Thyroid gland (tissue), 4 donors: ENCODE data around the gene VAV3. TPM values are rescaled to one million over a fixed set of nuclear protein-coding genes. Genes with fewer than 3 reads are reported as not detected.
A peak's percentile ranks its signal among the peaks of the same experiment; 100 is the strongest.
"Not testable (repeated sequence)": the region's sequence is repeated elsewhere in the genome, so short reads cannot be mapped to it uniquely, and the experiment has no call there.

Source experiments
- DNase-seq, 2 donors: peaks; one replicate each; pipeline ENCODE4 v3.0.0-alpha.2; 2019
- H3K27ac ChIP-seq, 3 donors: fragments of 200-600 bp; sonication (generic); 1 replicate in 2 of 3; 2 replicates in 1 of 3; pipeline ENCODE4 v1.5.1; 2016 to 2019; ENCODE audit warnings: mild to moderate bottlenecking in 1 of 3, moderate library complexity in 1 of 3
- H3K27me3 ChIP-seq: fragments of 200-600 bp; sonication (generic); one replicate; pipeline ENCODE4 v1.5.1; 2019
- H3K36me3 ChIP-seq, 2 donors: fragments of 200-600 bp; sonication (generic); one replicate each; pipeline ENCODE4 v1.5.1; 2016 to 2019
- H3K4me1 ChIP-seq, 2 donors: fragments of 200-600 bp; sonication (generic); one replicate each; pipeline ENCODE4 v1.5.1; 2017 to 2019
- H3K4me3 ChIP-seq, 3 donors: fragments of 200-600 bp; sonication (generic); replicated peaks in 1 of 3; 1 replicate in 2 of 3; 2 replicates in 1 of 3; pipeline ENCODE4 v1.5.1; 2016; ENCODE audit warnings: mild to moderate bottlenecking in 1 of 3
- H3K9me3 ChIP-seq: fragments of 200-600 bp; sonication (generic); one replicate; pipeline ENCODE4 v1.5.1; 2017
- CTCF ChIP-seq, 6 experiments: fragments of 200-600 bp in 3 of 6; fragments of 450-650 bp in 3 of 6; sonication (generic) in 3 of 6; IDR thresholded peaks; one replicate each; pipeline ENCODE4 v1.5.1; 2016 to 2019; ENCODE audit warnings: antibody characterized with exemption in 6 of 6, mild to moderate bottlenecking in 2 of 6, inconsistent platforms in 1 of 6, moderate library complexity in 1 of 6
- POLR2A ChIP-seq, 2 donors: fragments of 450-650 bp; IDR thresholded peaks; one replicate each; pipeline ENCODE4 v1.6.1; 2017; ENCODE audit warnings: antibody characterized with exemption in 2 of 2, mild to moderate bottlenecking in 2 of 2, moderate library complexity in 1 of 2
- WGBS, 2 donors: methylation state at CpG; one replicate each; pipeline ENCODE4 v1.1.5; 2017; 5-methylcytosine and 5-hydroxymethylcytosine counted together
- intact Hi-C: fragments of 100-400 bp; cut with DNase I; formaldehyde crosslinking; loops from one replicate; pipeline ENCODE4 v1.15.1; 2023
- total RNA-seq, 4 donors: library from RNA; depleted of rRNA; stranded (reverse); fragments of >200 nt; gene quantifications; one replicate each; pipeline ENCODE4 v1.2.3, GENCODE V29; 2016

The VAV3 gene
- total RNA-seq, 4 donors from 2014 or later, result 14.8 to 22.8 (median 18.8) TPM

- H3K4me3 ChIP-seq, result no peak overlapping the region
- no peak for DNase-seq
- intact Hi-C loops, result no loop called here
- TF ChIP-seq CTCF (IDR thresholded peaks at IDR 0.05) (no peak), POLR2A (IDR thresholded peaks at IDR 0.05) (no peak)
- no peak overlapping the region for H3K27ac ChIP-seq
- 95% methylated on average over 5 of the region's 5 CpGs for WGBS, 2 donors
- H3K9me3 ChIP-seq, result no peaks in the 10 kb centered on the region
- no peaks in the 10 kb centered on the region for H3K27me3 ChIP-seq
- no peaks in the 10 kb centered on the region for H3K4me1 ChIP-seq
- H3K36me3 ChIP-seq, result no peaks in the 10 kb centered on the region
These were observed 106.7 kb downstream of the VAV3 start for GRCh38 chr1:107858323-107858722.

- Histone ChIP-seq H3K36me3 (no peaks in the 10 kb centered on the region), H3K4me3 (no peak overlapping the region), H3K27ac (no peak overlapping the region), H3K4me1 (no peaks in the 10 kb centered on the region), H3K27me3 (no peaks in the 10 kb centered on the region), H3K9me3 (no peaks in the 10 kb centered on the region)
- no peak for DNase-seq
- TF ChIP-seq POLR2A (IDR thresholded peaks at IDR 0.05) (no peak), CTCF (IDR thresholded peaks at IDR 0.05) (no peak)
- intact Hi-C loops, result no loop called here
These were observed 113.6 kb downstream of the VAV3 start for GRCh38 chr1:107851418-107851817.

GRCh38 chr1:107844541-107845194 lies 120.3 kb downstream of the VAV3 start:
- peaks cover 9 to 14% of the 10 kb centered on the region in 2 donors for H3K4me1 ChIP-seq
- H3K36me3 ChIP-seq, intact Hi-C loops, H3K9me3 ChIP-seq, DNase-seq, H3K27ac ChIP-seq, H3K27me3 ChIP-seq, H3K4me3 ChIP-seq: not testable (repeated sequence)
- 59 to 64% methylated on average over 5 to 7 of the region's 7 CpGs for WGBS, 2 donors

GRCh38 chr1:107843989-107844388 lies 121.0 kb downstream of the VAV3 start:
- Histone ChIP-seq H3K36me3 (no peaks in the 10 kb centered on the region), H3K27me3 (no peaks in the 10 kb centered on the region), H3K9me3 (no peaks in the 10 kb centered on the region), H3K4me1 (peaks cover 9 to 14% of the 10 kb centered on the region in 2 donors), H3K4me3 (no peak overlapping the region), H3K27ac (no peak overlapping the region)
- intact Hi-C loops, result no loop called here
- no peak for TF ChIP-seq CTCF (IDR thresholded peaks at IDR 0.05)
- no peak for TF ChIP-seq POLR2A (IDR thresholded peaks at IDR 0.05)
- no peak for DNase-seq
- 88 to 89% methylated on average over 5 to 6 of the region's 6 CpGs for WGBS, 2 donors

- DNase-seq, result peak; percentile 74 to 81
- TF ChIP-seq CTCF (IDR thresholded peaks at IDR 0.05) (no peak), POLR2A (IDR thresholded peaks at IDR 0.05) (peak in 1 of 2 donors; percentile 34)
- intact Hi-C loops, result no loop called here
- WGBS, 2 donors, result 19 to 22% methylated on average over 2 of the region's 2 CpGs
- Histone ChIP-seq H3K36me3 (no peaks in the 10 kb centered on the region), H3K27me3 (no peaks in the 10 kb centered on the region), H3K9me3 (no peaks in the 10 kb centered on the region), H3K27ac (peak overlapping the region; percentile 71 to 75 (median 75)), H3K4me3 (no peak overlapping the region), H3K4me1 (peaks cover 9 to 14% of the 10 kb centered on the region in 2 donors)
These were observed 122.7 kb downstream of the VAV3 start for GRCh38 chr1:107842241-107842640.
